Progenitor cell of endocrine pancreas (in vitro differentiated cells): ENCODE measurements around the gene ZNF764. TPM values are rescaled to one million over a fixed set of nuclear protein-coding genes. Genes with fewer than 3 reads are reported as not detected.
A peak's percentile ranks its signal among the peaks of the same experiment; 100 is the strongest.
"Not testable (repeated sequence)": the region's sequence is repeated elsewhere in the genome, so short reads cannot be mapped to it uniquely, and the experiment has no call there.

Source experiments
- DNase-seq: peaks from one replicate; pipeline ENCODE4 v3.0.0; 2021; ENCODE audit warnings: low spot score; ENCODE audit not compliant: unreplicated experiment
- H3K27ac Mint-ChIP-seq: 2 replicates; pipeline ENCODE4 v1.8.0; 2021; ENCODE audit warnings: mild to moderate bottlenecking, moderate library complexity, mixed read lengths
- H3K27me3 Mint-ChIP-seq: 2 replicates; pipeline ENCODE4 v1.8.0; 2021; ENCODE audit warnings: mixed read lengths
- H3K36me3 Mint-ChIP-seq: 2 replicates; pipeline ENCODE4 v1.8.0; 2022; ENCODE audit warnings: mixed read lengths; ENCODE audit not compliant: insufficient read depth
- H3K4me1 Mint-ChIP-seq: 2 replicates; pipeline ENCODE4 v1.8.0; 2021; ENCODE audit warnings: low read depth, mixed read lengths
- H3K4me3 Mint-ChIP-seq: 2 replicates; pipeline ENCODE4 v1.8.0; 2021; ENCODE audit warnings: low read depth, mild to moderate bottlenecking, moderate library complexity, mixed read lengths
- H3K9me3 Mint-ChIP-seq: 2 replicates; pipeline ENCODE4 v1.8.0; 2021; ENCODE audit warnings: low read depth, mixed read lengths
- total RNA-seq: library from RNA; stranded (reverse); gene quantifications from 2 replicates; pipeline ENCODE4 v1.2.1, GENCODE V29; 2021
- TF ChIP-seq, protein P1 (sequence below): fragments of 200-600 bp; sonication (generic); IDR thresholded peaks from one replicate; pipeline ENCODE4 v1.5.0; 2021; ENCODE audit warnings: antibody characterized with exemption, mild to moderate bottlenecking; ENCODE audit not compliant: unreplicated experiment

Gene ZNF764
- total RNA-seq, 1 donor from 2014 or later = 36.1 TPM

DNA sequence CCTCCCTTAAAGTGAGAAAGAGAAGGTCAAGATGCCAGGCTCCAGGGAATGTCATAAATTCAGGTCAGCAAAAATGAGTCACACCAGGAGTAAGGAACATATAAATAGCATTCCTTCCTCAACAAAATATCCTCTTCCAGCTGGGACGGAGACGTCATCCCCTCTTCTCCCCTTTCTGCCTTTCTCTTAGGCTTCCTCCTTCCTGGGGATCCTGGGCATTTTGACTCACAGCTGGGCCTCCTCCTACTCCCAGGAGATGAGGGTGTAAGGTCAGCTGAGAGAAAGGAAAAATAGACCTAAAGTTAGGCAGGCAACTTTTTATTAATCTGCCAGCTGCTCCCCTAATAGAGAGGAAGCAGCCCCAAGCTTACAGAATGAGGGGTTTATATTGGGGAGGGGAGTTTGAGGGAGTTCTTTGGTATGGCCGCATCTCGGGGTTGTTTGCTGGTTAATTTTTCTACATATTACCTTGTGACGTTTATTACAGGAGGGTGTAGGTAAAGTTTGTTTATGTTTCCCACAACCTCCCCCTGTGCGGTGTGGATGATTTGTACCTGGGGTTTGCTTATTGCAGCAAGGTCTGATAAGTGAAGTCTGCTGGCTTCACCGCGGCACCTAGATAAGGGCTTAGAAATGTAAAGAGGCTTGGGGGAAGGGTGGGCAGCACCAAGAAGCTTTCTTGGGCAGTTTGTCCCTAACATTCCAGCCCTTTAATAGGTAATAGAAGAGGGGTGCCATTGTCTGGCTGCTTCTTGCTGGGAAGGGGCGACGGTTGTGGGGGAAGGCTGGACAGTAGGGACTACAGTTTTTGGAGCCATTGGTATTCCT is 16.5 kb downstream of the ZNF764 start:
- Mint-ChIP-seq H3K4me1 (no peaks in the 10 kb centered on the region), H3K27ac (no peak overlapping the region), H3K9me3 (peaks cover 22% of the 10 kb centered on the region), H3K27me3 (no peaks in the 10 kb centered on the region), H3K4me3 (no peak overlapping the region), H3K36me3 (peaks cover 42% of the 10 kb centered on the region)
- DNase-seq = no peak
- TF ChIP-seq, protein P1, sequence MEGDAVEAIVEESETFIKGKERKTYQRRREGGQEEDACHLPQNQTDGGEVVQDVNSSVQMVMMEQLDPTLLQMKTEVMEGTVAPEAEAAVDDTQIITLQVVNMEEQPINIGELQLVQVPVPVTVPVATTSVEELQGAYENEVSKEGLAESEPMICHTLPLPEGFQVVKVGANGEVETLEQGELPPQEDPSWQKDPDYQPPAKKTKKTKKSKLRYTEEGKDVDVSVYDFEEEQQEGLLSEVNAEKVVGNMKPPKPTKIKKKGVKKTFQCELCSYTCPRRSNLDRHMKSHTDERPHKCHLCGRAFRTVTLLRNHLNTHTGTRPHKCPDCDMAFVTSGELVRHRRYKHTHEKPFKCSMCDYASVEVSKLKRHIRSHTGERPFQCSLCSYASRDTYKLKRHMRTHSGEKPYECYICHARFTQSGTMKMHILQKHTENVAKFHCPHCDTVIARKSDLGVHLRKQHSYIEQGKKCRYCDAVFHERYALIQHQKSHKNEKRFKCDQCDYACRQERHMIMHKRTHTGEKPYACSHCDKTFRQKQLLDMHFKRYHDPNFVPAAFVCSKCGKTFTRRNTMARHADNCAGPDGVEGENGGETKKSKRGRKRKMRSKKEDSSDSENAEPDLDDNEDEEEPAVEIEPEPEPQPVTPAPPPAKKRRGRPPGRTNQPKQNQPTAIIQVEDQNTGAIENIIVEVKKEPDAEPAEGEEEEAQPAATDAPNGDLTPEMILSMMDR = no peak

DNA sequence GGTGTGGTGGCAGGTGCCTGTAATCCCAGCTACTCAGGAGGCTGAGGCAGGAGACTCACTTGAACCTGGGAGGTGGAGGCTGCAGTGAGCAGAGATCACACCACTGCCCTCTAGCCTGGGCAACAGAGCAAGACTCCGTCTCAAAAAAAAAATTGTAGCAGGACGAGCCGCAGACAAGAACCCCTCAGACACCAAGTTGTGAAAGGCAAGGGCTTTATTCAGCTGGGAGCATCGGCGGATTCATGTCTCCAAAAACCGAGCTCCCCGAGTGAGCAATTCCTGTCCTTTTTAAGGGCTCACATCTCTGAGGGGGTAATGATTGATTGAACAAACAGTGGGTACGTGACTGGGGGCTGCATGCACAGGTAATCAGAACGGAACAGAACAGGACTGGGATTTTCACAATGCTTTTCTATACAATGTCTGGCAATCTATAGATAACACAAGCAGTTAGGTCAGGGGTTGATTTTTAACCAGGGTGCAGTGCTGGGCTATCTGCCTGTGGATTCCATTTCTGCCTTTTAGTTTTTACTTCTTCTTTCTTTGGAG is 17.2 kb downstream of the ZNF764 start:
- H3K27me3 Mint-ChIP-seq, H3K4me1 Mint-ChIP-seq, H3K27ac Mint-ChIP-seq, H3K4me3 Mint-ChIP-seq, DNase-seq: not testable (repeated sequence)
- peaks cover 16% of the 10 kb centered on the region for H3K9me3 Mint-ChIP-seq
- peaks cover 41% of the 10 kb centered on the region for H3K36me3 Mint-ChIP-seq

DNA sequence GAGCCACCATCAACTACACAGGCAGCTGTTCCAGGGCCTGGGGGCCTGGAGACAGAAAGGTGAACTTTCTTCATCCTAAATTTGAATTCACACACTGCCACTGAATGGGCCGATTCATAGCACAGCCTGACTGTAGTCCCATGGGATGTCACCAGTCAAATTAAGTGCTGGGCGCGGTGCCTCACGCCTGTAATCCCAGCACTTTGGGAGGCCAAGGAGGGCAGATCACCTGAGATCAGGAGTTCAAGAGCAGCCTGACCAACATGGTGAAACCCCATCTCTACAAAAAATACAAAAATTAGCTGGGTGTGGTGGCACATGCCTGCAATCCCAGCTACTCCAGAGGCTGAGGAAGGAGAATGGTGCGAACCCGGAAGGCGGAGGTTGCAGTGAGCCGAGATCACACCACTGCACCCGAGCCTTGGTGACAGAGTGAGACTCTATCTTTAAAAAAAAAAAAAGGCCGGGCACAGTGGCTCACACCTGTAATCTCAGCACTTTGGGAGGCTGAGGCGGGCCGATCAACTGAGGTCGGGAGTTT is 18.1 kb downstream of the ZNF764 start:
- Mint-ChIP-seq H3K36me3 (peaks cover 38% of the 10 kb centered on the region), H3K27ac (peak overlapping the region; percentile 84), H3K9me3 (peaks cover 10% of the 10 kb centered on the region)
- H3K4me3 Mint-ChIP-seq, H3K27me3 Mint-ChIP-seq, H3K4me1 Mint-ChIP-seq, DNase-seq: not testable (repeated sequence)

DNA sequence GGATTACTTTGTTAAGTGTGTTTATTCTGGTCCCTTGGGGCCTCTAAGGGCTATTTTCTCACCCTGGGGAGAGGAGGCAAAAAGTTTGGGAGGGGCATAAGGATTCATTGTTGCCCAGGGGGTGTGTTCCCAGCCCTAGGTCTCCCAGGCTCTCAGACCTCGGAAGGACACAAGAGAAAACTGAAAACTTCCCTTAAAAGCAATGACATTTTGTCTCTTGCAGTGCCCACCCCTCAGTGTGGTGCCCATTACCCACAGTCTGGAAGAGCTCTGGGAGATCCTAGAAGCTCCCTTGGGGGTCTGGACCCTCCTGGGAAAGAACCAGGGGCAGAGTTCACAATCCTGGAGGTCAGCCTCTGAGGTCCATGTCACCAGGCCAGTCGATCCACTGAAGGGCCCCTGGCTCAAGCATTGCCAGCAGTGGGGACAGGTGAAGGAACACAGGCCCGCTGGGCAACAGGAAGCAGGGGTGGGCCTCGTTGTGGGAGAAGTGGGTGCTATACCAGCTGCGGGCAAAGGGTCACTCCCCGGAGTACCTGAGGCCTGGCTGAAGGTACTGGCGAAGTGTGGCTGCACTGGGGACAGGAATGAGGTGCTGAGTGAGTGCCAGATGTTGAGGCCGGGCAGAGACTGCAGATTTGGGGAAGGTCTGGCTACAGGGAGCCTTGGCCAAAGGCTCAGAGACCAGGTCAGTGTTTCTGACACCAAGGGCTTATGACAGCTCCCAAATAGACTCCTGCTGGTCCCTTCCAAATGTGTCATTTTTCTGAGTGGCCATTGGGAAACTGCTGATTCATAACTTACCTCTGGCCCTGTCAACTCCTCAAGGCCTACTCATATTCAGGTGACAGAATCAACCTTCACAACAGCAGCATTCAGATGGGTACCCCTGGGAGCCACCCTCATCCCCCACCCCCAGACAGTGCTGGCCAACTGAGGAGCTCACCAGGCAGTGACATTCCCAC is 18.9 kb downstream of the ZNF764 start:
- H3K4me1 Mint-ChIP-seq = peaks cover 11% of the 10 kb centered on the region
- no peak for DNase-seq
- H3K9me3 Mint-ChIP-seq = peaks cover 10% of the 10 kb centered on the region
- H3K27ac Mint-ChIP-seq = peak overlapping the region; percentile 84
- no peak overlapping the region for H3K4me3 Mint-ChIP-seq
- no peaks in the 10 kb centered on the region for H3K27me3 Mint-ChIP-seq
- TF ChIP-seq, protein P1 = no peak
- H3K36me3 Mint-ChIP-seq = peaks cover 40% of the 10 kb centered on the region

DNA sequence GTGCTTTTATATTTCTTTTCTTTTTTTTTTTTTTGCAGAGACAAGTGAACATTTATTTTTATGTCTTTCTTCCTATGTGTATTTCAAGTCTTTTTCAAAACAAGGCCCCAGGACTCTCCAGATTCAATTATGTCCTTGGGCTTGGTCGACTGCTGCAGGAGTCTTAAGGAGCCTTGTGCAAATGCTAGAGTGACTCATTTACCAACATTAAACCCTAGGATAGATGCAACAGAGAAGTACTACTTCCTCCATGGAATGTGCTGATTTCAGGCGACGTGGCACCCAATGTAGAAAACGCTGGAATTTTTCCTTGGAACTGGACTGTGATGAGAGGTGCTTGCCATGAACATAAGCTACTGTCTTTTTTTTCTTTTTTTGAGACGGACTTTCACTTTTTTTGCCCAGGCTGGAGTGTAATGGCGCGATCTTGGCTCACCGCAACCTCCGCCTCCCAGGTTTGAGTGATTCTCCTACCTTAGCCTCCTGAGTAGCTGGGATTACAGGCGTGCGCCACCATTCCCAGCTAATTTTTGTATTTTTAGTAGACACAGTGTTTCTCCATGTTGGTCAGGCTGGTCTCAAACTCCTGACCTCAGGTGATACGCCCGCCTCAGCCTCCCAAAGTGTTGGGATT is 21.7 kb downstream of the ZNF764 start:
- H3K36me3 Mint-ChIP-seq = peaks cover 43% of the 10 kb centered on the region

DNA sequence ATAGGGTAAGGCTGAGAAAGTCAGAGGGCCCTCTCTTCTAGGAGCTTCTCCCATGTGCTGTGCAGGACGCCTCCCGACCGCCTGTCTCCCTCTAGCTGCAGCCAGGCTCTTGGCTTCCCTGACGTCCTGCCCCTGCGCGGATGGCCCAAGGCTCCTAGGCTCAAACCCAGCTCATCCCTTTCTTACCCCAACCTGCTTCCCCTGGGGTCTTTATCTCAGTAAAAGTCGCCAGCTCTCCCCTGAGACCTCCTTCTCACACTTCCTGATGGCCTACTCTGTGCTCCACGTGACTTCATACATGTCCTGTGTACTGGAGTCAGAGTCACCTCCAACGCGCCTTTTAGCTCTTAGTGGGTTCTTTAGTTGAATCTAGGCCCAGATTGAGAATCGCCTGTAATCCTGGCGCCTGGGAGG is 22.4 kb downstream of the ZNF764 start:
- TF ChIP-seq, protein P1 = peak; percentile 42
- H3K27me3 Mint-ChIP-seq = no peaks in the 10 kb centered on the region
- no peak for DNase-seq
- H3K36me3 Mint-ChIP-seq = peaks cover 46% of the 10 kb centered on the region
- peak overlapping the region; percentile 84 for H3K4me3 Mint-ChIP-seq
- H3K9me3 Mint-ChIP-seq = peaks cover 10% of the 10 kb centered on the region
- peaks cover 17% of the 10 kb centered on the region for H3K4me1 Mint-ChIP-seq
- peak overlapping the region; percentile 96 for H3K27ac Mint-ChIP-seq

More for the DNA sequence above, 21.7 kb downstream of the ZNF764 start:
- not testable (repeated sequence) for DNase-seq, H3K27me3 Mint-ChIP-seq
- H3K9me3 Mint-ChIP-seq = peaks cover 10% of the 10 kb centered on the region
- peaks cover 16% of the 10 kb centered on the region for H3K4me1 Mint-ChIP-seq
- H3K27ac Mint-ChIP-seq = peak overlapping the region; percentile 76
- peak overlapping the region; percentile 84 for H3K4me3 Mint-ChIP-seq
